NCI-H345 treated with DMSO at 0.1 percent for 48 hours (cell line): ENCODE results near the gene LRFN2.
A peak's percentile ranks its signal among the peaks of the same experiment; 100 is the strongest.

ENCODE experiments used
- DNase-seq: peaks from one replicate; lab custom pipeline; 2025; ENCODE audit not compliant: unreplicated experiment; lab: John Stamatoyannopoulos, UW

Gene LRFN2

GRCh38 chr6:40586369-40587201, 579 bp downstream of the LRFN2 start:
- DNase-seq: peak; percentile 30

GRCh38 chr6:40585651-40586269, 1.4 kb downstream of the LRFN2 start:
- peak; percentile 63 for DNase-seq

GRCh38 chr6:40585223-40585622, 1.9 kb downstream of the LRFN2 start:
- no peak for DNase-seq

GRCh38 chr6:40584741-40585140, 2.4 kb downstream of the LRFN2 start:
- DNase-seq: no peak

GRCh38 chr6:40583709-40584108, 3.5 kb downstream of the LRFN2 start:
- DNase-seq: no peak

- no peak for DNase-seq
These were observed 4.3 kb downstream of the LRFN2 start for GRCh38 chr6:40582892-40583291.

GRCh38 chr6:40579101-40579500, 8.1 kb downstream of the LRFN2 start:
- DNase-seq: no peak

- DNase-seq: no peak
These were observed 9.5 kb downstream of the LRFN2 start for GRCh38 chr6:40577672-40578071.

- no peak for DNase-seq
These were observed 13.9 kb downstream of the LRFN2 start for GRCh38 chr6:40573221-40573620.

GRCh38 chr6:40569162-40569910, 17.8 kb downstream of the LRFN2 start:
- DNase-seq: no peak

GRCh38 chr6:40568062-40568708, 19.0 kb downstream of the LRFN2 start:
- DNase-seq: no peak

- no peak for DNase-seq
These were observed 24.1 kb downstream of the LRFN2 start for GRCh38 chr6:40563111-40563510.

GRCh38 chr6:40559056-40559455, 28.1 kb downstream of the LRFN2 start:
- no peak for DNase-seq

- DNase-seq: no peak
These were observed 29.1 kb downstream of the LRFN2 start for GRCh38 chr6:40558102-40558501.

GRCh38 chr6:40556881-40557280, 30.3 kb downstream of the LRFN2 start:
- no peak for DNase-seq

- no peak for DNase-seq
These were observed 31.1 kb downstream of the LRFN2 start for GRCh38 chr6:40556023-40556422.

- no peak for DNase-seq
These were observed 32.1 kb downstream of the LRFN2 start for GRCh38 chr6:40555092-40555491.

GRCh38 chr6:40552941-40553340, 34.2 kb downstream of the LRFN2 start:
- no peak for DNase-seq

- DNase-seq: no peak
These were observed 35.1 kb downstream of the LRFN2 start for GRCh38 chr6:40551966-40552505.

GRCh38 chr6:40550202-40551101, 36.7 kb downstream of the LRFN2 start:
- DNase-seq: no peak
